K562 (cell line): ENCODE measurements around the gene BCL7C.

Experiments
- BCL6 ChIP-seq: fragments of 250-450 bp; sonication (Bioruptor Pico); IDR thresholded peaks from 2 replicates; pipeline ENCODE4 v1.4.0; 2020
- GABPB2 ChIP-seq: fragments of 250-450 bp; sonication (Bioruptor Pico); conservative IDR thresholded peaks from 2 replicates; pipeline ENCODE4 v1.5.1; 2021; ENCODE audit warnings: mild to moderate bottlenecking
- RAD21 ChIP-seq, 2 experiments: fragments of 250-450 bp in 1 of 2; fragments of 450-650 bp in 1 of 2; sonication (Bioruptor Pico) in 1 of 2; formaldehyde crosslinking in 1 of 2; IDR thresholded peaks in 1 of 2; conservative IDR thresholded peaks in 1 of 2; 2 replicates each; pipeline versions ENCODE4 v1.4.0 to v1.8.0; 2020 to 2022; ENCODE audit warnings: mild to moderate bottlenecking in 2 of 2, moderate library complexity in 1 of 2
- SUPT5H ChIP-seq: fragments of 450-650 bp; IDR thresholded peaks from 2 replicates; pipeline ENCODE4 v1.6.1; 2016
- TCF7L2 ChIP-seq: fragments of 150-350 bp; IDR thresholded peaks from 2 replicates; pipeline ENCODE4 v1.6.1; 2016; ENCODE audit warnings: low read depth, mild to moderate bottlenecking, low read length, moderate library complexity
- TF ChIP-seq, protein P1 (sequence below): sonication (generic); formaldehyde crosslinking; IDR thresholded peaks from 2 replicates; pipeline ENCODE4 v1.8.1; 2023; ENCODE audit warnings: mild to moderate bottlenecking, missing genetic modification reagents, moderate library complexity
- TF ChIP-seq, protein P2 (sequence below), 3 experiments: IDR thresholded peaks in 2 of 3; conservative IDR thresholded peaks in 1 of 3; 2 replicates each; pipeline ENCODE4 v1.5.1; 2011 to 2012; ENCODE audit warnings: low read length in 3 of 3, mild to moderate bottlenecking in 3 of 3, control low read depth in 2 of 3, improper control_type of control experiment in 1 of 3, inconsistent platforms in 1 of 3, low read depth in 1 of 3, mixed read lengths in 1 of 3, moderate library complexity in 1 of 3; ENCODE audit not compliant: insufficient read depth in 2 of 3

DNA sequence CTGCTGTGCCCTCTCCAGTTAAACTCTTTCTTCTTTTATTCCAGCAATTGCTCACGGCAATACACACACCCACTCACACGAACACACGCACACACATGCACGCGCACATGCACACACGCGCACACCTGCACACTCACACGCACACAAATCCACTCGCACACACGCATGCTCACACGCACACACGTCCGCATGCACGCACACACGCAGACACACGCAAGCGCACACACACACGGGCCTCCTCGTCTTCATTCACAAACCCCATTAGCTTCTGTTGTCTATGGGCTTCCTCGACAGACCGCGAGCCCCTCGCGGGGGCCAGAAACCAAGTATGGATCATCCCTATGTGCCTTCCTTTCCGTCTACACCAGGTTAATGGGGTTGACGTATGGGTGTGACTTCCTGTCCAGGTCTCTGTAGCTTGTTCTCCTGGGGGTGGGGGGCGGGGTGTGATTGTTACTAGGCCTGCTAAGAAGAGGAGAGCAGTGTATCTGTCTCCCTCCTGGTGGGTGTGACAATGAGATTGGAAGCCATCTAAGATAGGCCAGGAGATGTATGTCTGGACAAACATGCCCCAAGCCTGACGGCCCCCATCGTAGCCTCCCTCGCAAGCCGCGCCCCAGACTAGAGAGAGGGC is 1.9 kb upstream of the BCL7C start:
- TF ChIP-seq BCL6 (CRISPR knock-in tag): no peak
- TF ChIP-seq GABPB2 (CRISPR knock-in tag): no peak
- no peak for TF ChIP-seq TCF7L2
- TF ChIP-seq RAD21 (CRISPR knock-in tag; conservative IDR thresholded peaks at IDR 0.05 in 1 of 2, IDR thresholded peaks at IDR 0.05 in 1 of 2): no peak
- no peak for TF ChIP-seq SUPT5H
- TF ChIP-seq, protein P1, sequence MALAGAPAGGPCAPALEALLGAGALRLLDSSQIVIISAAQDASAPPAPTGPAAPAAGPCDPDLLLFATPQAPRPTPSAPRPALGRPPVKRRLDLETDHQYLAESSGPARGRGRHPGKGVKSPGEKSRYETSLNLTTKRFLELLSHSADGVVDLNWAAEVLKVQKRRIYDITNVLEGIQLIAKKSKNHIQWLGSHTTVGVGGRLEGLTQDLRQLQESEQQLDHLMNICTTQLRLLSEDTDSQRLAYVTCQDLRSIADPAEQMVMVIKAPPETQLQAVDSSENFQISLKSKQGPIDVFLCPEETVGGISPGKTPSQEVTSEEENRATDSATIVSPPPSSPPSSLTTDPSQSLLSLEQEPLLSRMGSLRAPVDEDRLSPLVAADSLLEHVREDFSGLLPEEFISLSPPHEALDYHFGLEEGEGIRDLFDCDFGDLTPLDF (CRISPR knock-in tag): no peak
- TF ChIP-seq, protein P2, sequence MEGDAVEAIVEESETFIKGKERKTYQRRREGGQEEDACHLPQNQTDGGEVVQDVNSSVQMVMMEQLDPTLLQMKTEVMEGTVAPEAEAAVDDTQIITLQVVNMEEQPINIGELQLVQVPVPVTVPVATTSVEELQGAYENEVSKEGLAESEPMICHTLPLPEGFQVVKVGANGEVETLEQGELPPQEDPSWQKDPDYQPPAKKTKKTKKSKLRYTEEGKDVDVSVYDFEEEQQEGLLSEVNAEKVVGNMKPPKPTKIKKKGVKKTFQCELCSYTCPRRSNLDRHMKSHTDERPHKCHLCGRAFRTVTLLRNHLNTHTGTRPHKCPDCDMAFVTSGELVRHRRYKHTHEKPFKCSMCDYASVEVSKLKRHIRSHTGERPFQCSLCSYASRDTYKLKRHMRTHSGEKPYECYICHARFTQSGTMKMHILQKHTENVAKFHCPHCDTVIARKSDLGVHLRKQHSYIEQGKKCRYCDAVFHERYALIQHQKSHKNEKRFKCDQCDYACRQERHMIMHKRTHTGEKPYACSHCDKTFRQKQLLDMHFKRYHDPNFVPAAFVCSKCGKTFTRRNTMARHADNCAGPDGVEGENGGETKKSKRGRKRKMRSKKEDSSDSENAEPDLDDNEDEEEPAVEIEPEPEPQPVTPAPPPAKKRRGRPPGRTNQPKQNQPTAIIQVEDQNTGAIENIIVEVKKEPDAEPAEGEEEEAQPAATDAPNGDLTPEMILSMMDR (IDR thresholded peaks at IDR 0.05 in 2 of 3, conservative IDR thresholded peaks at IDR 0.05 in 1 of 3; ENCODE audit: insufficient read depth in 2 of 3, low read depth in 1 of 3, low read length in 3 of 3): no peak
